Prostate gland (tissue), 2 donors: ENCODE measurements around the gene CTNNA3. TPM values are rescaled to one million over a fixed set of nuclear protein-coding genes. Genes with fewer than 3 reads are reported as not detected.
"Not testable (repeated sequence)": the region's sequence is repeated elsewhere in the genome, so short reads cannot be mapped to it uniquely, and the experiment has no call there.

Experiments used
- DNase-seq: peaks from one replicate; pipeline ENCODE4 v3.0.0-alpha.2; 2019; ENCODE audit warnings: low spot score
- H3K27ac ChIP-seq, 2 donors: fragments of 200-600 bp; sonication (generic); 2 replicates each; pipeline ENCODE4 v1.5.1; 2017 to 2019
- H3K27me3 ChIP-seq: fragments of 200-600 bp; sonication (generic); replicated peaks from 2 replicates; pipeline ENCODE4 v1.5.1; 2019; ENCODE audit not compliant: insufficient read depth
- H3K36me3 ChIP-seq, 2 donors: fragments of 200-600 bp; sonication (generic); 1 replicate in 1 of 2; 2 replicates in 1 of 2; pipeline versions ENCODE4 v1.5.1 to v1.8.1; 2017 to 2019
- H3K4me1 ChIP-seq: fragments of 200-600 bp; sonication (generic); replicated peaks from 2 replicates; pipeline ENCODE4 v1.5.1; 2019
- H3K4me3 ChIP-seq, 2 donors: fragments of 200-600 bp; sonication (generic); 2 replicates each; pipeline ENCODE4 v1.5.1; 2017 to 2019
- H3K9me3 ChIP-seq: fragments of 200-600 bp; sonication (generic); 2 replicates; pipeline ENCODE4 v1.5.1; 2017
- CTCF ChIP-seq, 4 experiments: fragments of 200-600 bp in 2 of 4; fragments of 450-650 bp in 2 of 4; sonication (generic) in 2 of 4; IDR thresholded peaks; 1 replicate in 3 of 4; 2 replicates in 1 of 4; pipeline ENCODE4 v1.5.1; 2016 to 2019; ENCODE audit warnings: antibody characterized with exemption in 4 of 4, mild to moderate bottlenecking in 2 of 4, moderate library complexity in 2 of 4
- POLR2A ChIP-seq: fragments of 450-650 bp; IDR thresholded peaks from one replicate; pipeline ENCODE4 v1.6.1; 2016; ENCODE audit warnings: antibody characterized with exemption, mild to moderate bottlenecking
- POLR2AphosphoS5 ChIP-seq: sonication (generic); formaldehyde crosslinking; IDR thresholded peaks from one replicate; pipeline ENCODE4 v1.6.1; 2017; ENCODE audit warnings: antibody characterized with exemption
- WGBS: methylation state at CpG from one replicate; pipeline ENCODE4 v1.1.5; 2018; 5-methylcytosine and 5-hydroxymethylcytosine counted together
- intact Hi-C: fragments of 100-400 bp; cut with DNase I; formaldehyde crosslinking; loops from one replicate; pipeline ENCODE4 v1.14.2; 2022
- total RNA-seq, 2 donors: library from RNA; depleted of rRNA; stranded (reverse); fragments of >200 nt; gene quantifications; one replicate each; pipeline ENCODE4 v1.1.0, GENCODE V29; 2016

Gene CTNNA3
- total RNA-seq, 2 donors from 2014 or later, result 0.27 to 7.2 TPM

GRCh38 chr10:67239864-67240497 lies 456.0 kb downstream of the CTNNA3 start:
- WGBS, result 46% methylated on average over 2 of the region's 2 CpGs
- Histone ChIP-seq H3K9me3 (no peaks in the 10 kb centered on the region), H3K4me1 (no peaks in the 10 kb centered on the region), H3K36me3 (no peaks in the 10 kb centered on the region), H3K27me3 (no peaks in the 10 kb centered on the region), H3K4me3 (no peak overlapping the region), H3K27ac (no peak overlapping the region)
- intact Hi-C loops, result no loop called here
- DNase-seq, result no peak
- TF ChIP-seq CTCF (IDR thresholded peaks at IDR 0.05), result no peak
- no peak for TF ChIP-seq POLR2A
- TF ChIP-seq POLR2AphosphoS5, result no peak

- 13% methylated on average over 25 of the region's 29 CpGs for WGBS
- H3K36me3 ChIP-seq, intact Hi-C loops: not testable (repeated sequence)
Measured at GRCh38 chr10:67230680-67231500, 465.1 kb downstream of the CTNNA3 start.

GRCh38 chr10:67225226-67225625 lies 470.8 kb downstream of the CTNNA3 start:
- H3K9me3 ChIP-seq, result no peaks in the 10 kb centered on the region

More at GRCh38 chr10:67230680-67231500, 465.1 kb downstream of the CTNNA3 start:
- not testable (repeated sequence) for DNase-seq, H3K27ac ChIP-seq, H3K27me3 ChIP-seq, H3K9me3 ChIP-seq, H3K4me1 ChIP-seq, H3K4me3 ChIP-seq

GRCh38 chr10:67224553-67224952 lies 471.4 kb downstream of the CTNNA3 start:
- intact Hi-C loops, result no loop called here
- TF ChIP-seq CTCF (IDR thresholded peaks at IDR 0.05) (no peak), POLR2AphosphoS5 (no peak), POLR2A (no peak)
- Histone ChIP-seq H3K4me3 (no peak overlapping the region), H3K9me3 (no peaks in the 10 kb centered on the region), H3K27ac (no peak overlapping the region), H3K36me3 (no peaks in the 10 kb centered on the region), H3K4me1 (no peaks in the 10 kb centered on the region), H3K27me3 (no peaks in the 10 kb centered on the region)
- no peak for DNase-seq
- WGBS, result 78% methylated on average over 5 of the region's 5 CpGs

More at GRCh38 chr10:67225226-67225625, 470.8 kb downstream of the CTNNA3 start:
- H3K4me1 ChIP-seq, result no peaks in the 10 kb centered on the region
- 92% methylated on average over 4 of the region's 4 CpGs for WGBS
- no peak overlapping the region for H3K27ac ChIP-seq
- TF ChIP-seq POLR2AphosphoS5 (no peak), CTCF (IDR thresholded peaks at IDR 0.05) (no peak), POLR2A (no peak)
- H3K27me3 ChIP-seq, result no peaks in the 10 kb centered on the region
- intact Hi-C loops, result no loop called here
- no peak for DNase-seq
- no peaks in the 10 kb centered on the region for H3K36me3 ChIP-seq
- no peak overlapping the region for H3K4me3 ChIP-seq

GRCh38 chr10:67222934-67223333 lies 473.1 kb downstream of the CTNNA3 start:
- no peaks in the 10 kb centered on the region for H3K9me3 ChIP-seq
- no peak overlapping the region for H3K27ac ChIP-seq
- DNase-seq, result no peak
- TF ChIP-seq CTCF (IDR thresholded peaks at IDR 0.05), result no peak
- TF ChIP-seq POLR2AphosphoS5, result no peak
- no peak for TF ChIP-seq POLR2A
- no peak overlapping the region for H3K4me3 ChIP-seq
- no peaks in the 10 kb centered on the region for H3K27me3 ChIP-seq
- no peaks in the 10 kb centered on the region for H3K36me3 ChIP-seq
- H3K4me1 ChIP-seq, result no peaks in the 10 kb centered on the region
- WGBS, result 77% methylated on average over 3 of the region's 3 CpGs
- intact Hi-C loops, result no loop called here
